GM19372 (cell line): Measurements from ENCODE around the gene SHMT1.

ENCODE experiments used
- ATAC-seq: cut with Tn5 transposase; IDR thresholded peaks from one replicate; pipeline ENCODE4 v1.9.1; 2021; ENCODE audit warnings: mild to moderate bottlenecking, low read depth, moderate library complexity; ENCODE audit not compliant: unreplicated experiment

Gene SHMT1

GRCh38 chr17:18328643-18329204 lies 34.6 kb downstream of the SHMT1 start:
- no peak for ATAC-seq

GRCh38 chr17:18327556-18327955 lies 35.8 kb downstream of the SHMT1 start:
- no peak for ATAC-seq

GRCh38 chr17:18327093-18327492 lies 36.3 kb downstream of the SHMT1 start:
- ATAC-seq, result no peak

GRCh38 chr17:18326572-18326971 lies 36.8 kb downstream of the SHMT1 start:
- no peak for ATAC-seq

GRCh38 chr17:18326039-18326438 lies 37.3 kb downstream of the SHMT1 start:
- no peak for ATAC-seq

GRCh38 chr17:18324140-18325050 lies 39.0 kb downstream of the SHMT1 start:
- no peak for ATAC-seq

GRCh38 chr17:18323507-18324139 lies 39.7 kb downstream of the SHMT1 start:
- ATAC-seq, result no peak

- ATAC-seq, result no peak
These were observed 40.3 kb downstream of the SHMT1 start for GRCh38 chr17:18323007-18323406.

- ATAC-seq, result no peak
These were observed 40.8 kb downstream of the SHMT1 start for GRCh38 chr17:18322522-18322921.

GRCh38 chr17:18321309-18321708 lies 42.0 kb downstream of the SHMT1 start:
- ATAC-seq, result no peak

GRCh38 chr17:18320301-18320700 lies 43.0 kb downstream of the SHMT1 start:
- ATAC-seq, result no peak

- ATAC-seq, result no peak
These were observed 43.6 kb downstream of the SHMT1 start for GRCh38 chr17:18319604-18320256.

- no peak for ATAC-seq
These were observed 44.4 kb downstream of the SHMT1 start for GRCh38 chr17:18318771-18319450.

GRCh38 chr17:18318117-18318516 lies 45.2 kb downstream of the SHMT1 start:
- no peak for ATAC-seq

- no peak for ATAC-seq
These were observed 47.4 kb downstream of the SHMT1 start for GRCh38 chr17:18315961-18316360.

- ATAC-seq, result no peak
These were observed 47.8 kb downstream of the SHMT1 start for GRCh38 chr17:18315562-18315922.

GRCh38 chr17:18314731-18315561 lies 48.4 kb downstream of the SHMT1 start, which contains the start of the genes SMCR8 and TOP3A:
TSS of gene SMCR8 (plus strand) at chr17:18315293. CDS start at chr17:18315790, 497 bp downstream.
TSS of gene TOP3A (minus strand) at chr17:18314994. CDS start at chr17:18314778, 216 bp downstream.
- peak; percentile 85 for ATAC-seq

- ATAC-seq, result peak; percentile 6
These were observed 49.2 kb downstream of the SHMT1 start for GRCh38 chr17:18314059-18314730.

GRCh38 chr17:18309202-18309601 lies 54.1 kb downstream of the SHMT1 start:
- no peak for ATAC-seq
